Chondrocyte (in vitro differentiated cells): ENCODE measurements around the gene MCOLN2. TPM values are rescaled to one million over a fixed set of nuclear protein-coding genes. Genes with fewer than 3 reads are reported as not detected.

ENCODE experiments used
- DNase-seq: peaks from one replicate; pipeline ENCODE4 v3.0.0; 2021; ENCODE audit warnings: mixed read lengths, low spot score
- H3K27ac Mint-ChIP-seq: one replicate; pipeline ENCODE4 v1.8.0; 2021; ENCODE audit warnings: mild to moderate bottlenecking, moderate library complexity, mixed read lengths; ENCODE audit not compliant: unreplicated experiment
- H3K27me3 Mint-ChIP-seq: 2 replicates; pipeline ENCODE4 v1.8.0; 2021; ENCODE audit warnings: low read depth, mixed read lengths
- H3K36me3 Mint-ChIP-seq: 2 replicates; pipeline ENCODE4 v1.8.0; 2021; ENCODE audit warnings: low read depth, mixed read lengths
- H3K4me1 Mint-ChIP-seq: 2 replicates; pipeline ENCODE4 v1.8.0; 2021; ENCODE audit warnings: low read depth, mild to moderate bottlenecking, mixed read lengths
- H3K4me3 Mint-ChIP-seq: one replicate; pipeline ENCODE4 v1.8.0; 2021; ENCODE audit warnings: mild to moderate bottlenecking, moderate library complexity, mixed read lengths; ENCODE audit not compliant: unreplicated experiment
- H3K9me3 Mint-ChIP-seq: 2 replicates; pipeline ENCODE4 v1.8.0; 2021; ENCODE audit warnings: low read depth, mixed read lengths
- CTCF ChIP-seq: fragments of 200-600 bp; sonication (generic); IDR thresholded peaks from 2 replicates; pipeline ENCODE4 v1.5.0; 2021; ENCODE audit warnings: antibody characterized with exemption, mild to moderate bottlenecking, moderate library complexity
- total RNA-seq: library from RNA; stranded (reverse); gene quantifications from 3 replicates; pipeline ENCODE4 v1.2.1, GENCODE V29; 2021

MCOLN2 gene
- total RNA-seq, 1 donor from 2014 or later = not detected

GRCh38 chr1:84956655-84957054 is 40.3 kb downstream of the MCOLN2 start:
- DNase-seq = no peak
- peaks cover 22% of the 10 kb centered on the region for H3K4me1 Mint-ChIP-seq
- H3K9me3 Mint-ChIP-seq = no peaks in the 10 kb centered on the region
- TF ChIP-seq CTCF = no peak
- H3K4me3 Mint-ChIP-seq = no peak overlapping the region
- H3K36me3 Mint-ChIP-seq = peaks cover 2% of the 10 kb centered on the region
- H3K27ac Mint-ChIP-seq = no peak overlapping the region
- H3K27me3 Mint-ChIP-seq = peaks cover 17% of the 10 kb centered on the region

DNA sequence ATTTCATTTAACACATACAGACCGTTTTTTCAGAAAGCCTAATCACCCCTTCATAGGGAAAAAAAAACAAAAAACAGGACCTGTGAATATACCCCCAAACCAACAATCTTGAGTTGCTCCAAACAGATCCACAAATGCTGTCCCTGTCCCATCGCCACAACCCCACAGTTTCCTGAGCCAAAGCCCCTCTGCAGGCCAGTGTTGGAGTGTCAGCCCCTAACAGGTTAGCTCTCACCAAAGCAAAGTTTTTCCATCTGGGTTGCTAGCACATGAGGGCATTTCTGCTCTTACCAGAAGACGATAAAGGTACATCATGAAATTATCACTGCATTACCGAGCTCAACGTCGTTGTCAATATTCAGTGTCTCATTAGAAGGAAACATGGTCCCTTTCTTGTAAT is 40.8 kb downstream of the MCOLN2 start:
- Mint-ChIP-seq H3K4me1 (peaks cover 16% of the 10 kb centered on the region), H3K9me3 (no peaks in the 10 kb centered on the region), H3K4me3 (no peak overlapping the region), H3K27ac (no peak overlapping the region), H3K27me3 (peaks cover 18% of the 10 kb centered on the region), H3K36me3 (peaks cover 2% of the 10 kb centered on the region)
- TF ChIP-seq CTCF = no peak
- no peak for DNase-seq

GRCh38 chr1:84949664-84950063 is 47.2 kb downstream of the MCOLN2 start:
- H3K4me1 Mint-ChIP-seq = peaks cover 14% of the 10 kb centered on the region
- no peak overlapping the region for H3K27ac Mint-ChIP-seq
- peaks cover 10% of the 10 kb centered on the region for H3K27me3 Mint-ChIP-seq
- no peak overlapping the region for H3K4me3 Mint-ChIP-seq
- H3K9me3 Mint-ChIP-seq = peaks cover 8% of the 10 kb centered on the region
- DNase-seq = no peak
- peaks cover 4% of the 10 kb centered on the region for H3K36me3 Mint-ChIP-seq
- no peak for TF ChIP-seq CTCF

DNA sequence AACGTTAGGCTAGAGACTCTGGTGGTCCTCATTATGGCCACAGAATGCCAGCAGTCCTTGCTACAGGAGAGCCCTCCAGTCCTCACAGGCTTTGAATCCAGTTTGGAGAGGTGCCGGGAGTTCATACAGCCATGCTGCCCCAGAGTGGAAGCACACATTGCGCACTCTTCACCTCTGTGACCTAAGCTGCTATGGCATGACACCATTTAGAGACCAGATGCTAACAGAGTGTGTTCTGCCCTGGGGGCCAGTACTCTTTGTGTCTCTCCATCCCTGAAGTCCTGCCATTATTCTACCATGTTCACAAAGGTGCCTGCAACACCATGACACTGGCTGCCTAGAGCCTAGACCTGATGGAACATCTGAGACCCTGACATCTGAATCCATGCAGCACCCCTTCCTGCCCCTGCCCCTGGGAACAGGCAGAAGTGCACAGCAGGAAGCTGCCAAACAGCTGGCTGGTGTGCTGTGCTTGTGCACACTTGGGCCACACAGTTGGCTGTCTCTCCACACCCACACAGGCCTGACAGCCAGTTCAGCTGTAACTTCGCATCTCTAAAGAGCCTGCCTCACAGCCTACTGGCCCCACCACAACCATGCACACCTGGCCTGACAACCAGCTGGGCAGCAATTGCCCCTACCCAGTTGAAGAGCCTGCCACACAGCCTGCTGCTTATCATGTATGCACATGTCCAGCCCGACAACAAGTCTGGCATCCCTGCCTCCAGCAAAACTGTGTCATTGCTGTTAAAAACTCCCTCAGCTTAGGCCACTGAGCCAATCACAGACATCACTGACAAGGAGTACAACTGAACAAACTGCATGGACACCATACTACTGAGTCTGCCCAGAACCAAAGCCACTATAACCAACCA is 49.1 kb downstream of the MCOLN2 start:
- Mint-ChIP-seq H3K27me3 (peaks cover 10% of the 10 kb centered on the region), H3K27ac (no peak overlapping the region), H3K4me3 (no peak overlapping the region), H3K4me1 (peaks cover 16% of the 10 kb centered on the region), H3K36me3 (peaks cover 4% of the 10 kb centered on the region), H3K9me3 (peaks cover 8% of the 10 kb centered on the region)
- no peak for TF ChIP-seq CTCF
- no peak for DNase-seq

- Mint-ChIP-seq H3K9me3 (peaks cover 8% of the 10 kb centered on the region), H3K36me3 (peaks cover 4% of the 10 kb centered on the region), H3K27ac (no peak overlapping the region), H3K4me3 (no peak overlapping the region), H3K4me1 (peaks cover 16% of the 10 kb centered on the region), H3K27me3 (peaks cover 18% of the 10 kb centered on the region)
- no peak for TF ChIP-seq CTCF
- DNase-seq = no peak
These were observed 50.3 kb downstream of the MCOLN2 start for GRCh38 chr1:84946631-84947030.
